HG03469 (cell line): ENCODE data around the gene CKAP2L.

Source experiments
- ATAC-seq: cut with Tn5 transposase; IDR thresholded peaks from one replicate; pipeline ENCODE4 v1.9.1; 2021; ENCODE audit warnings: mild to moderate bottlenecking, moderate library complexity, moderate number of reproducible peaks; ENCODE audit not compliant: unreplicated experiment

CKAP2L gene

DNA sequence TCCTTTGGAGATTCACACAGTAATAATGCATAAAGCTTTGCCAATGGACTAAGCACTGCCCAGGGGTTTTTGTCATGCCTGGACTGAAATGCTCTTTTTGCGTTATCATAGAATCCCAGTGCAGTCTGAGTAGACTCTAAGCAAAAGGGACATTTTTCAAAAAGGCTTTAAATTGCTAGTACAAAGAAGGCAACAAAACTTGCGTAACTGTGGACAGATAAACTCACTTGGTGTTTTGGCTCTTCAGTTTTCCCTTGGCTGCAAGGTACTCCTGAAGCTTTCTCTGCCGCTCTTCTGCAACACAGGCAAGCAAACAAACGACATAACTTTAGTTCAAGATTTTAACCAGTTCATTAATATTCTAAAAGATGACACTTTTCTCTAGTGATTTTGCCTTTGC is 2.1 kb downstream of the CKAP2L start:
- ATAC-seq: no peak

DNA sequence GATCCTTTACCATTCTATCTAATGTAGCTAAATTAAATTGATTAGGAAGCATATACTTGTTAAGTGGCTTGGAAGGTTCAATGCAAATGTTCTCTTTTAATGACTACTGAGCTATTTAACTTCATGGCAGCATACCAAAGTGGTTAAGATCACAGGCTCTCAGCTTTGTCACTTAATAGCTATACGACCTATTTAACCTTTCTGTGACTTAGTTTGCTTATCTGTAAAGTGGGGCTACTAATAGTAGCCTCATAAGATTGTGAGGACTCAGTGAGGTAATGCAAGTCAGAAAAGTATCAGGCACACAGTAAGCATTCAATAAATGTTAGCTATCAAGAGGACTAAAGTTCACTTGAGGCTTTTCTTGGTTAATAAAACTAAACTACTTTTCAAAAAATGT is 4.3 kb downstream of the CKAP2L start:
- ATAC-seq: no peak

DNA sequence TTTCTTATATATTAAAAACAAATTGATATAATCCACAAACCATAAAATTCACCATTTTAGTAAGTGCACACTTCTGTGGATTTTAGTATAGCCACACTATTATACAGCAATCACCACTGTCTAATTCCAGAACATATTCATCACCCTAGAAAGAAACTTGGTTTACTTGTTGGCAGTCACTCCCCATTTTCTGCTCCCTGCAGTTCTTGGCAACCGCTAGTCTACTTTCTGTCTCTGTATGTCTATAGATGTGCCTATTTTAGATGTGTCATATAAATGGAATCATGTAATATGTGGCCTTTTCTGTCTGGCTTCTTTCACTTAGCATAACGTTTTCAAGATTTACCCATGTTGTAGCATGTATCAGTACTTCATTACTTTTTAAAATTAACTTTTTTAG is 5.7 kb downstream of the CKAP2L start:
- no peak for ATAC-seq

DNA sequence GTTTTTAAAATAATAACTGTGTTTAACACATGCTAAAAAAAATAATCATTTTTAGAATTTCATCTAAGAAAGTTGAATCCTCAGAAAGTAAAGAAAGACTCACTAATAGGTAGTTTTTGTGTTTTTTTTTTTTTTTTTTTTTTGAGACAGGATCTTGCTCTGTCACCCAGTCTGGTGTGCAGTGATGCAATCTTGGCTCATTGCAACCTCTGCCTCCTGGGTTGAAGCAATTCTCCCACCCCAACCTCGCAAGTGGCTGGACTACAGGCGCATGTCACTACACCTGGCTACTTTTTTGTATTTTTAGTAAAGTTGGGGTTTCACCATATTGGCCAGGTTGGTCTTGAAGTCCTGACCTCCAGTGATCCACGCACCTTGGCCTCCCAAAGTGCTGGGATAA is 7.1 kb downstream of the CKAP2L start:
- no peak for ATAC-seq

DNA sequence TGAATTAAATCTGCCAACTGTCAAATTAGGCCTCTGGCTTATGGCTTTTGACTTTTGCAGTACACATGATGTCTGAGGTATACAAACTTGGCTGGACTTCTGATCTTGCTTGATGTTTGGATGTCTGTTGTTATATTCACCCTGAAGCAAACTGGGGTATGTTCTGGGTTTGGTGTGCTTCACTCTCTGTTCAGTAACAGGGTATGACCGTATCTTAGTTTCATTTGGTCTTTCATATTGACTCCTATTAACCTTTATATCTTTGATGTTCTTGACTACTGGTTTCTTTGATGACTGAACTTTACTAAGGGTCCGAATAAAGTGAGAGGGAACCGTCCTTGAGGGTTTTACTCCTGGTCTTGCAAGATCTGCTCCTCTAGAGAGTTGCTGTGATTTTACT is 8.2 kb downstream of the CKAP2L start:
- no peak for ATAC-seq

DNA sequence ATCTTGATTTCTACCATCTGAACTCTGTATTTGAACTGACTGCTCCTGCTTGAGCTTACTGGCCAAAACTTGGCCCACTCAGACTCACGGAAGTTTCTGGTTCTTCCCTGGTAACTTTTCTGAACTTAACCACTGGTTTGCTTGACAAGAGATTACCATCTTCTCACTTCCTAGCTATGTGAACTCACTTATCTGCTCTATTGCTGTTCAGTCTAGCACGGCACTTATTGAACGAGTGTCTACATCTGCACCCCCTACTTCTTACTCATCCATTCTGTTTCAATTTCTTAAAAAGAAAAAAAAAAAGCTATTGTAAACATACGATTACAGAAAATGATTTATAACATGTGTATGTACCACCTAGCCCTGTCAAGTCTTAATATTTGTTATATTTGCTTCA is 9.0 kb downstream of the CKAP2L start:
- no peak for ATAC-seq

GRCh38 chr2:112754564-112754963 is 9.8 kb downstream of the CKAP2L start:
- no peak for ATAC-seq

DNA sequence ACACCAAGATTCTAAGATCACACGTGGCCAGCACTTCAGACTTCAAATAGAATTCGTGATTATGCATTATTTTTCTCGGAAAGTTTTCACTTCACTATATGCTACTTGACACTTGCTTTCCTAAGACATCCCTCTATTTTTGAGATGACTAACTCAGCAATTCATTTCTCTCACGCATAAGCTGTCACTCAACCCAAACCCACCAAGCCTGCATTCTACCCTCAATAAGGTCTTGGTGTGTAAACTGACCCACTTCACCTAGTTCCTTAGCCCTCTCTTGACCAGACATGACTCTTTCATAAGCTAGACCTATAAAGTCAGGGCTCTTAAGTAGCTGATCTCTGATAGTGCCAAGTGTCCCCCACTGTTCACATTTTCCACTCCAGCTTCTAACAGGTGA is 11.7 kb downstream of the CKAP2L start:
- ATAC-seq: no peak

DNA sequence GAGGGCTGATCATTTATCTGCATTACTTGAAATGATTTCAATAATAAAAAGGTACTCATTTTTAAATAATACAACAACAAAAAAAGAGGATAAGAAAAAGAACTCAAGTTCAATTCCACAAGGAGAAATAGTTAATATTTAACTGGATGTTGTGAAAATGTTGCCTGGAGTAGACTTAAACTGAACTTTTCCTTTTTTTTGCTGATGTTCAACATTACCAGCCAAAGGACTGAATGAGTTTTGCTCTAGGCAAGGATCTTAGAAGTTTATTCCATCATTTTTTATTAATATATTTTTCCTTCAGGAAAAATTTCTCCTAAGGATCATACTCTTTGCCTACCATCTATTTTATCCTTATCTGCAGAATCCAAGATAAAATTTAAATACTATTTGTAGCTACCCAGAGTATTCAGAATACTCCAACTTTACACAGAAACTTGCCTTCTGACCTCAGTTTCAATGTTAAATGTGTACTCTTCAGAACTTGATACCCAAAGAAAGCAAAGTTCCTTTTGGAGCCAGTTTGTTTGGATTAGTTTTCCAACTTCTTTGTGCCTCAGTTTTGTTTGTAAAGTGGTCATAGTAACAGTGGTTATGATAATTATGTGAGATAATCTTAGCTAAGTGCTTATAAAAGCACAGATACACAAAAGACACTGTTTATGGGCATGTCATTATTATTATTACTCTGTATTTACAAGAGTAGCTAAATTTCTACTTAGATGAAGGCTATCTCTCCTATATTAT is 12.8 kb downstream of the CKAP2L start:
- no peak for ATAC-seq

DNA sequence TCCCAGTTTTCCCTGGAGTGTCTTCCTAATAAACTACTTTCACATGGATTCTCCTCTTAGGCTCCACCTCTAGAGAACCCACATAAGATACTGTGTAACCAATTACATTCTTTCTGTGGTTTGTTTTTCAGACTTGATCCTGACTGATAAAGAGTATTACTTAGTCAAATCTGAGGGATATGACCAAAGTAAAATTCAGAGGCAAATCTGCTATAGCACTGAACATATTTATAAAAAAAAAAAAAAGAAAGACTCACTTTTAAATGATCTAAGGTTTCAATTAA is 13.9 kb downstream of the CKAP2L start:
- ATAC-seq: no peak

GRCh38 chr2:112749755-112750559 is 14.5 kb downstream of the CKAP2L start:
- ATAC-seq: no peak

DNA sequence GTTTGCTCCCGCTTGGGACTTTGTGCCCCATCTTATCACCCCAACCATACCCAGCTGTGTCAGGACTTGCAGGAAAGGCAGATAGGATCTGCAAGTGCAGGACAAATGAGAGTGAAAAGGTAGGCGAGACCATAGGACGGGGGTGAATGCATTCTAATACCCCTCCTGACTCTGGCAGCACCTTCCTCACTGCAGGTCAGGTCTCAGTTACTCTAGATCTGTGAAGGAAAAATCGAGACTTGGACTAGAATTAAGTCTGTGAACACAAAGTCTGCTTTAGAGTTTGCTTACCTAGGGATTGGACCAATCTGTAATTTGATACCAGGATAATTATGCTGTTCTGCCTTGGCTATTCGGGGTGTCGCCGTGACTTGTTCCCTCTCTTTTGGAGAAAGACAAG is 23.9 kb downstream of the CKAP2L start:
- ATAC-seq: no peak

GRCh38 chr2:112737542-112738232 is 26.7 kb downstream of the CKAP2L start:
- no peak for ATAC-seq

- ATAC-seq: no peak
These were observed 30.5 kb downstream of the CKAP2L start for GRCh38 chr2:112733871-112734270.

GRCh38 chr2:112733456-112733855 is 31.0 kb downstream of the CKAP2L start:
- ATAC-seq: no peak

DNA sequence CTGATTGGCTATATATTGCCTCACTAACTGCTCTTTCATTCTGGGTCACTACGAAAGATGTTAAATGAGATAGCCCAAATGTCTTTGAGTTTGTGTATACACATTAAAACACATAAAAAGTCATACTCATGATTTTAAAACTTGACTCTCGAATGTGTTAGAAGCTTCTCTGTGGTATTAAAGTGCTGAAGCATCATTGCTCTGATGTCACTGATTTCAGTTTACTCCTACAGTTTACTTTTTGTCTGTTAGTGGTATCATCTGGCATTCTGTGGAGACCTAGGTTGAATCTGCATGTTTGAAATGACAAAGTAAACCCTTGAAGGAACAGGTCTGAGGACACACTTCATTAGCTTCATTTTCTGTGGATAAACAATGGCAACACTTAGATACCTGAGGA is 32.9 kb downstream of the CKAP2L start:
- ATAC-seq: no peak

GRCh38 chr2:112730791-112731190 is 33.6 kb downstream of the CKAP2L start:
- ATAC-seq: no peak

DNA sequence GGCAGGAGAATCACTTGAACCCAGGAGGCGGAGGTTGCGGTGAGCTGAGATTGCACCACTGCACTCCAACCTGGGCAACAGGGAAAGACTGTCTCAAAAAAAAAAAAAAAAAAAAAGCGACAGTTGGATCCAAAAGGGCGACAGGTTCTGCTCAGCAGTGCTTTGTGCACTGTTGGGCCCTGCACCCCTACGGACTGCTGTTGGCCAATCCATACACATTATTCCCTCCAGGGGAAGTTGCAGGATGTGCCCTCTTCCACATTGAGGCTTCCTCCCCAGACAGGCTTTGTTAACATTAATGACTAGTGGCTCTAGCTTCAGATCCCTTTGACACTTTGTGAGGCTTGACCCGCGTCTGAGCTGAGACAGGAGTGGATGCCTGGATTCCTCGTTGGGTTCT is 34.2 kb downstream of the CKAP2L start:
- no peak for ATAC-seq

DNA sequence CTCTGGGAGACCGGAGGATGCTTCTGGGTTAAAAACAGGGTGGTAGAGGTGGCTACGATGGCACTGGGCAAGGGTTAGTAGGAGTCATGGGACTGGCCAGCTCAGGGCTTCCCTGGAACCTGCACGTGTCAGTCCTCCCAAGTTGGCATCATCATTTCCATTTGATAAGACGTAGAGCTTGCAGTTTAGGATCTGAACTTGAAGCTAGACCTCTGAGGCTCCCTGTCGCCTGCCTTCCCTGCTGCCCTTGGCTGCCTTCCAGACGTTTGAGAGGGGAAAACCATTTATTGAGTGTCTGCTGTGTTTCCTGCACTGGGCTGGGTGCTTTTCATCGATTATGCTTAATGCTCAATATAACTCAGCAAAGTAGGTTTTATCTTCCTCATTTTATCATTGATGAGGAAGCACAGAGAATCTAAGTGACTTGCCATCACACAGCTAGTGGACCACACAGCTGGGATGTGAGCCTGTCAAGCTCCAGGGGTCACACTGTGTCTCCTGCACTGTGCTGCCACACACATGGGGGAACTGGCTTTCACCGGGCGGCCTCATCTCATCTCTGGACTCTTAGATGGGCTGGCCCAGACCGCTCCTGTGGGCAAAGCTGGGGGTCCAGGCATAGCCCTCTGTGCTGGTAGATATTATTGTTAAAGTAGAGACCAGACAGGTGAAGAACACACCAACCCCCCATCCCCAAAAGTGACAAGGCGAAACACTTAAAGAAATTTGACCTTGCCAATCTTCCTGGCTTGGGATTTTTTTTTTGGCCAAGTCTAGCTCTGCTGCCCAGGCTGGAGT is 35.8 kb downstream of the CKAP2L start:
- no peak for ATAC-seq

DNA sequence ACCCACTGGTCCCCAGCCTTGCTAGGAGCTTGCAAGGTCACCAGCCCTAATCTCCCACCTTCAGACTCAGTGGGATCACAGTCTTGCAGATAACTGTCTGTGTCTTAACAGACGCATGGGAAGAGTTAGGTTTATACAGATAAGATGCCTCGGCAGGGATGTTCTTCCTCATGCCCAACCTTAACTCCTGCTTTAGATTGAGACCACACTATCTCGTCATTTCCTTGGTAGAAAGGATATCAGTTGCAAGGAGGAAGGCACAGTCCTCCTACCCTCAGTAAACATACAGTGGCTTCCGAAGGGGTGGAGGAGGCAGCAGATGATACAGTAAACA is 36.4 kb downstream of the CKAP2L start:
- no peak for ATAC-seq

GRCh38 chr2:112727276-112728028 is 37.0 kb downstream of the CKAP2L start:
- ATAC-seq: no peak
